Measurements from ENCODE around the gene TMEM100.

GRCh38 chr17:55680686-55681341, 41.9 kb downstream of the TMEM100 start:
- TF ChIP-seq, protein P1, sequence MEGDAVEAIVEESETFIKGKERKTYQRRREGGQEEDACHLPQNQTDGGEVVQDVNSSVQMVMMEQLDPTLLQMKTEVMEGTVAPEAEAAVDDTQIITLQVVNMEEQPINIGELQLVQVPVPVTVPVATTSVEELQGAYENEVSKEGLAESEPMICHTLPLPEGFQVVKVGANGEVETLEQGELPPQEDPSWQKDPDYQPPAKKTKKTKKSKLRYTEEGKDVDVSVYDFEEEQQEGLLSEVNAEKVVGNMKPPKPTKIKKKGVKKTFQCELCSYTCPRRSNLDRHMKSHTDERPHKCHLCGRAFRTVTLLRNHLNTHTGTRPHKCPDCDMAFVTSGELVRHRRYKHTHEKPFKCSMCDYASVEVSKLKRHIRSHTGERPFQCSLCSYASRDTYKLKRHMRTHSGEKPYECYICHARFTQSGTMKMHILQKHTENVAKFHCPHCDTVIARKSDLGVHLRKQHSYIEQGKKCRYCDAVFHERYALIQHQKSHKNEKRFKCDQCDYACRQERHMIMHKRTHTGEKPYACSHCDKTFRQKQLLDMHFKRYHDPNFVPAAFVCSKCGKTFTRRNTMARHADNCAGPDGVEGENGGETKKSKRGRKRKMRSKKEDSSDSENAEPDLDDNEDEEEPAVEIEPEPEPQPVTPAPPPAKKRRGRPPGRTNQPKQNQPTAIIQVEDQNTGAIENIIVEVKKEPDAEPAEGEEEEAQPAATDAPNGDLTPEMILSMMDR (IDR thresholded peaks at IDR 0.05): no peak
- TF ChIP-seq POLR2A (IDR thresholded peaks at IDR 0.05): no peak

All from uterus (tissue), 2 donors.